DMS 273 (cell line): ENCODE data around the gene SIRPA.

ENCODE experiments used
- DNase-seq: peaks from one replicate; lab custom pipeline; 2025; ENCODE audit not compliant: unreplicated experiment; lab: John Stamatoyannopoulos, UW

The SIRPA gene

DNA sequence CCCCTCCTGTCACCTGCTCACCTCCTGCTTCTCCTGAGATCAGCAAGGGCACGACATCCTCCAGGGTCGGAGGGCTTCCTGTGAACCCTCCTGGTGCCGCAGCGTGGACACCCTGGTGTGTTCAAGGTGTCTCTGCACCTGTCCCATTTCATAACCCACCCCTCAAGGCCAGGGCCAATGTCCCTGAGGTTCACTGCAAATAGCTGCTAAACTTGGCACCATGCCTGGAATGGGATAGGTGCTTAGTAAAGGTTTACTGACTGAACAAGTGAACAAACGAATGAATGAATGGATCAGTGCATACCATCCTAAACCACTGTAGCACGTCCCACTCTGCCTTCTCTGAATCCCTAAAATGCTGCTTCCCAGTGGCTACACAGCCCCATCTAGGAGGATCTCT lies 35.0 kb downstream of the SIRPA start:
- peak; percentile 17 for DNase-seq

DNA sequence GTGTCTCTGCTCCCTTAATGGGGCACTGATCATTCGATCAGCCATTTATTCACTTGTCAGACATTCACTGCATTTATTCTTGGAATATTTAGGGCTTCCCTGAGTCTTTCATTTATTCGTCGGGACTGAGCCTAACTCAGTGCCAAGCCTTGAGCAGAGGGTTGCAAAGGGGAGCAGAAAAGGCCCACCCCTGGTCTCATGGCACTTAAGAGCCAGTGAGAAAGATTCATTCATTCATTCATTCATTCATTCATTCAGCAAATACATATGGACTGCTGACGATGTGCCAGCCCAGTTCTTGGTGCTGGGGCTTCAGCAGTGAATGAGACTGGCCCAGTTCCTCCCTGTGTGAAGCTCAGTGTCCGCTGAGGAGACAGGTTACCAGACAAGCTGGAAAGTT lies 36.6 kb downstream of the SIRPA start:
- DNase-seq, result no peak

DNA sequence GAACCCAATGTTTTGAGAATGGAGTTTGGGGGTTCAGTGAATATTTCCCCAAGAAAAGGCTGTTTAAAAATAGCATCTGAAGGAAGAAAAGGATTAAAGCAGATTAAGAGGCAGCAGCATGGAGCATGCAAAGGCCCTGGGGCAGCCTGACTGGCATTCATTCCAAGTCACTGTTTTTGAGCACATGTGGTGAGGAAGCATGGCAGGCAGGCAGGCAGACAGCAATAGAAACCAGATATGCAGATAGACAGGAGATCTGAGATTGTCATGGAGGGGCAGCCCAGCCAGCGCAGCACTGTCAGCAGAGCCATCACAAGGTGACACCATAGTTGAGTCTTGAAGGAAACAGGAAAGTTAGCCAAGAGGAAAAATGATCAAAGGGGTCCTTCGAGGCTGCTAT lies 37.8 kb downstream of the SIRPA start:
- no peak for DNase-seq

DNA sequence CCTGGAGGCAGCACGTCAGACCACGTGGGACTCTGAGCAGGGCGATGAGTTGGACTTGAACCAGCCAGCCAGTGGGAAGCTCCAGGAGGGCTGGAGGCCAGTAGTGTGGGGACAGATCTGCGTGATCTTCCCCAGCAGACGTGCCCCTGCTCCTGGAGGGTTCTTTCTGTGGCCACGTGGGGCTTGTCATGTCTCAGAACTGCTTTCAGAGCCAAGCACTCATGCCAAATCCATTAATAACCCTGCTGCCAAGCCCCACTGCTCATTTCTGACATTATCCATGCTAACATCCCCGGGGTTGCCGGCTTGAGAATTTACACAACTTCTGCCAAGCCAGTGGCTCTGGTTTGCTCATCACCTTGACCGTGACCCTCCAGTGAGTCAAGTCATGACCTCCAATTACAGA lies 38.3 kb downstream of the SIRPA start:
- DNase-seq, result no peak

DNA sequence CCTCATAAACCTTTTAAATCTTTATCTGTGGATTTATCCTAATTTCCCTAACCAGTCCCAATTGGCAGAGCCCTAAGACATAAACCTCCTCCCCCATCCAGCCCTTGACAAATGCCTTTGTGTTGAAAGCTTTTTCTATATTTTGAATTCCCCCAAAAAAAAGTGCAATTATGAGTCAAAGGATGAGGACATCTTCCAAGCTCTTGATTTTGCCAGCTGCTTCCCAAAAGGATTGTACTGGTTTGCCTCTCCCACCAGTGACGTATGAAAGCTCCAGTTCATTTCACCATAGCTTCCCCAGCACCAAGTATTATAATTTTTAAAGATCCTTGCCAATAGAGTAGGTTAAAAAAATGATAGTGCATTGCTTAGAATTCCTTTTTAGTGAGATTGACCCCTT lies 38.9 kb downstream of the SIRPA start:
- no peak for DNase-seq

DNA sequence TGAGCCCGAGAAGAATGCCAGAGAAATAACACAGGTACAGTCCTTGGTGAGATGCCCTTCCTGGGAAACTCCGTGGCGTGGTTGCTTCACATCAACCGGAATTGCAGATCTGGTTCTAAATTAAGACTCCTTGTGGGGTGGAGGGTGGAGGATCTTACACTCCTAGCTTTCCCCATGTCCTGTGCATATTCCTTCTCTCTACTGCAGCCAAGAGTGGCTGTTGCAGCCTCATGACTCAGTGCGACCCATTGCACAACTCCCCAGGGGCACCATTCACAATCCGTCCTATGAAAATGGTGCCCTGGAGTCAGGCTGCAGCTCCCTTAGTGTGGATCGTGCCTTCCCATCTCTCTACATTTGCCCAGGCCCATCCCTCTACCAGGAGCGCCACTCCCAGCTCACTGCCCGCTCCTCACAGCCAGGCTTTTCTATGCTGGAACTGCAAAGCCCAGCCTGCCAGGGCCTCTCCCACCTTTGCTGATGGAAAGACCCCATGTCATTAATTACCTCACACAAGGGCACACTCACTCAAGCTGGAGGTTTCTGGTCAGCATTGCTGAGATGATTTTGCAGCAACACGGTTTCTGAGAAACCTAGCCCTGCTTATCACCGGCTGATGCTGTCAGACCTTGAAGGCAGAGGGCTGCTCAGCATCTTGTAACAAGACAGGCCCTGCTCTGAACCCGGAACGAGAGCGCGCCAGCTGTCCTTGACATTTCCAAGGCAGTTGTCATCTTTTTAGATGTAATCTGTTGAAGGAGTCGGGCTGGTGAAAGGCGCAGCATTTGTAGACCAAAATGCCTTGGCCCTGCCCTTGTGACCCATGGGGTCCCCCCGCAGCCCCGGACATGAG lies 39.7 kb downstream of the SIRPA start:
- no peak for DNase-seq

DNA sequence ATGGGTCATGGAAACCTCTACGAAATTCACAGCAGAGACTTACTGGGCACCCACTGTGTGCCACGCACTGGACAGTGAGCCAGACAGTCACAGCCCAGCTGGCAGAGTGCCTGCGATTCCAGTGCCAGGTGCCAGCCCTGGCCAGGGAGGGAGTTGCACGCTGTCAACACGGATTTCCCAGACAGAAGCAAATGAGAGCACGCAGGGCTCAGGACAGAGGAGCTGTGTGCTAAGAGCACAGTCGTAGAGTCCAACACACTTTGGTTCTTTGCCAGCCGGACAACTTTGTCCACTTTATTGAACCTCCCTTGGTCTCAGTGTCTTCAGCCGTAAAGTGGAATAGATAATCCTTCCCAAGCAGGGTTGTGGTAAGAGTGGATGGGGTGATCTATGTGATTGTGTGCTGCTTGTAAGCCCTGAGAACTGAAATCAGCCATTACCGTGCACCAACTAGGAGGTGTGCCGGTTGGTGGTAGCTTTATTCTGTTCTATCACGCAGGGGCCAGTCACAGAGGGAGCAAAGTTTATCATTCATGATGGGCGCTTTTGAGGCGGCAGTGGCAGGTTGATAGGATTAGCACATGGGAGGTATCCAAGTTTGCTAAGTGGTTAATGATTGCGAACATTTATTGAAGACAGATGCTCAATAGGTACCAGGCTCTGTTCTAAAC lies 40.6 kb downstream of the SIRPA start:
- DNase-seq, result peak; percentile 12

DNA sequence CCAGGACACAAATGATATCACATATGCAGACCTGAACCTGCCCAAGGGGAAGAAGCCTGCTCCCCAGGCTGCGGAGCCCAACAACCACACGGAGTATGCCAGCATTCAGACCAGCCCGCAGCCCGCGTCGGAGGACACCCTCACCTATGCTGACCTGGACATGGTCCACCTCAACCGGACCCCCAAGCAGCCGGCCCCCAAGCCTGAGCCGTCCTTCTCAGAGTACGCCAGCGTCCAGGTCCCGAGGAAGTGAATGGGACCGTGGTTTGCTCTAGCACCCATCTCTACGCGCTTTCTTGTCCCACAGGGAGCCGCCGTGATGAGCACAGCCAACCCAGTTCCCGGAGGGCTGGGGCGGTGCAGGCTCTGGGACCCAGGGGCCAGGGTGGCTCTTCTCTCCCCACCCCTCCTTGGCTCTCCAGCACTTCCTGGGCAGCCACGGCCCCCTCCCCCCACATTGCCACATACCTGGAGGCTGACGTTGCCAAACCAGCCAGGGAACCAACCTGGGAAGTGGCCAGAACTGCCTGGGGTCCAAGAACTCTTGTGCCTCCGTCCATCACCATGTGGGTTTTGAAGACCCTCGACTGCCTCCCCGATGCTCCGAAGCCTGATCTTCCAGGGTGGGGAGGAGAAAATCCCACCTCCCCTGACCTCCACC lies 42.2 kb downstream of the SIRPA start:
- no peak for DNase-seq

DNA sequence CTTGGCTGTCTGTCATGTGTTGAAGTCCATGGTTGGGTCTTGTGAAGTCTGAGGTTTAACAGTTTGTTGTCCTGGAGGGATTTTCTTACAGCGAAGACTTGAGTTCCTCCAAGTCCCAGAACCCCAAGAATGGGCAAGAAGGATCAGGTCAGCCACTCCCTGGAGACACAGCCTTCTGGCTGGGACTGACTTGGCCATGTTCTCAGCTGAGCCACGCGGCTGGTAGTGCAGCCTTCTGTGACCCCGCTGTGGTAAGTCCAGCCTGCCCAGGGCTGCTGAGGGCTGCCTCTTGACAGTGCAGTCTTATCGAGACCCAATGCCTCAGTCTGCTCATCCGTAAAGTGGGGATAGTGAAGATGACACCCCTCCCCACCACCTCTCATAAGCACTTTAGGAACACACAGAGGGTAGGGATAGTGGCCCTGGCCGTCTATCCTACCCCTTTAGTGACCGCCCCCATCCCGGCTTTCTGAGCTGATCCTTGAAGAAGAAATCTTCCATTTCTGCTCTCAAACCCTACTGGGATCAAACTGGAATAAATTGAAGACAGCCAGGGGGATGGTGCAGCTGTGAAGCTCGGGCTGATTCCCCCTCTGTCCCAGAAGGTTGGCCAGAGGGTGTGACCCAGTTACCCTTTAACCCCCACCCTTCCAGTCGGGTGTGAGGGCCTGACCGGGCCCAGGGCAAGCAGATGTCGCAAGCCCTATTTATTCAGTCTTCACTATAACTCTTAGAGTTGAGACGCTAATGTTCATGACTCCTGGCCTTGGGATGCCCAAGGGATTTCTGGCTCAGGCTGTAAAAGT lies 43.5 kb downstream of the SIRPA start:
- no peak for DNase-seq

DNA sequence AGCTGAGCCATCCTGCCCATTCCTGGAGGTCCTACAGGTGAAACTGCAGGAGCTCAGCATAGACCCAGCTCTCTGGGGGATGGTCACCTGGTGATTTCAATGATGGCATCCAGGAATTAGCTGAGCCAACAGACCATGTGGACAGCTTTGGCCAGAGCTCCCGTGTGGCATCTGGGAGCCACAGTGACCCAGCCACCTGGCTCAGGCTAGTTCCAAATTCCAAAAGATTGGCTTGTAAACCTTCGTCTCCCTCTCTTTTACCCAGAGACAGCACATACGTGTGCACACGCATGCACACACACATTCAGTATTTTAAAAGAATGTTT lies 44.0 kb downstream of the SIRPA start:
- DNase-seq, result no peak

DNA sequence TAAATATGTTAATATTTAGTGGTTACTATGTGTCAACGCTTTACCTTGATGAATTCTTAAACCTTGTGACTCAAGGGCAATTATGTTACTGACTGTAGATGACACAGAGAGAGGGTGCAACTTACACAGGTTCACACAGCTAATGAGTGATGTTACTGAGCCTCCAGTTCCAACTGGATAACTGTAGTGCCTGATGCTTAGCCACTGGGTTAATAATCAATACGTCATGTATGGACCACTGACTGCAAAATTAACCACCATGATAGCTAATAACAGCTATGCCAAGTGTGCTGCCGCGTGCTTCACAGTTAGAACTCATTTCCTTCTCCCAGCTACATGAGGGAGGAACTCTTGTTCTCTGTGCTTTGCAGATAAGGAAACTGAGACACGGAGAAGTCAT lies 45.4 kb downstream of the SIRPA start:
- DNase-seq, result no peak

DNA sequence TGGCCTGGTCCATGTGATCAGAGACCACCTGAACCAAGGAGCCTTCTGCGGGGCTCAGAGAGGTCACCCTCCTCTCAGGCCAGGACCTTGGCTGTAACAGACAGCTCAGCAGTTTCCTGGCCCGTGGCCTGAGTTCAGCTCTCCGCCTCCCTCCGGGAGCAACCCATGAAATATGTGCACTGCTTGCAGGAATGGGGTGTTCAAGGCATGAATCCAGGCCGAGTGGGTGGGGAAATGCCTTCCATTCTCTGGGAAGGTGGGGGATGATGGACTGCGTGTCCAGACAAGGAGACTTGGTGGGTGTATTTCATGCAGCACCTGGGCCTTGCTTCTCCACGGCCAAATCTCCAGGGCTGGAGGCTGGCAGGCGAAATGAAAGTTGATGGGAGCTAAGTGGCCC lies 46.0 kb downstream of the SIRPA start:
- DNase-seq, result no peak

DNA sequence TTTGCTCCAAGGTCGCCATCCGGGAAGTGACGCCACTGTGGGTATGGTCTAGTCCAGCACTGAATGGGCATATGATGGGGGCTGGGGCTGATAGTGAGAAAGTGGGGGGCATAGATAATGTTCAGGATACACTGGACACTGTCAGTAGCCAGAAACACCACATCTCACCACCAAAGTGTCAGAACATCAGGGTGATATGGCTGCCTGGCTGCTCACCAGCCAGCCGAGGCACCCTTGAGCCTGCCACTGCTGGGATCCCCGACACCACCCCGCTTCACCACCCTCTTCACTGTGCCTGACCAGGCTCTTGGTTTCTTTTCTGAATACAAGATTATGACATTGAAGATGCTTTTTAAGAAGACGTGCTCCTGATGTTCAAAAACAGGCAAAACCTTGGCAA lies 46.9 kb downstream of the SIRPA start:
- DNase-seq, result no peak

DNA sequence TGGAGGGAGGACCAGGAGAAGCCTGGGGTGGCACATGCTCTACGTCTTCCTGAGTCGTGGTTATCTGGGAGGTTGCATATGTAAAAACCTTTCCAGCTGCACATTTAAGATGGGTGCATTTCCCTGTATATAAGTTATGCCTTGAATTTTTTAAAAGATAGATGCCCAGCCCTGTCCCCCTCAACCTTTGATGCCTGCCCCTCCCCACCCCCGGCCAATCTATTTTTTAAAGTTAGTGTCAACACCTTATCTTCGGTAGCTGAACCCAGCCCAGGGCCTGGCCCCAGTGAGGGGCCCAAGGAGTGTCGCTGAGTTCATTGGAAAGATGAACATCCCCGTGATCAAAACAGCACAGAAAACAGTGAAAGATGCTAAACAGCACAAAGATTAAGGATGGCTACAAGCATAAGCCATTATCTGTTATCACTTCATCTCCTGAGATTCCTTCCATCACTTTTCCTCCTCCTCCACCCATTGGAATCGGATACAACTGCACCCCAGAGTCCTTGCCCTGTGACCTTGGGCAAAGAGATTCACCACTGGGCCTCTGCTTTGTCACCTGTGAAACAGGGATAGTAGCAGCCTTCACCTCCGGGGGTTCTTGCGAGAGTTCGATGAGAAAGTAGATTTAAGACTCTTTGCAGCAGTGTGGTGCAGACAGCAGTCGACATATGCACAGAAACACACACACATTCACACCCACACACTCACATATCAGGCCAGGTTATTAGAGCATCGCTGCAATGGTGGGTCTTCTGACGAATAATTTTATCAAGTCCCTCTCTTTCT lies 47.5 kb downstream of the SIRPA start:
- DNase-seq, result no peak

DNA sequence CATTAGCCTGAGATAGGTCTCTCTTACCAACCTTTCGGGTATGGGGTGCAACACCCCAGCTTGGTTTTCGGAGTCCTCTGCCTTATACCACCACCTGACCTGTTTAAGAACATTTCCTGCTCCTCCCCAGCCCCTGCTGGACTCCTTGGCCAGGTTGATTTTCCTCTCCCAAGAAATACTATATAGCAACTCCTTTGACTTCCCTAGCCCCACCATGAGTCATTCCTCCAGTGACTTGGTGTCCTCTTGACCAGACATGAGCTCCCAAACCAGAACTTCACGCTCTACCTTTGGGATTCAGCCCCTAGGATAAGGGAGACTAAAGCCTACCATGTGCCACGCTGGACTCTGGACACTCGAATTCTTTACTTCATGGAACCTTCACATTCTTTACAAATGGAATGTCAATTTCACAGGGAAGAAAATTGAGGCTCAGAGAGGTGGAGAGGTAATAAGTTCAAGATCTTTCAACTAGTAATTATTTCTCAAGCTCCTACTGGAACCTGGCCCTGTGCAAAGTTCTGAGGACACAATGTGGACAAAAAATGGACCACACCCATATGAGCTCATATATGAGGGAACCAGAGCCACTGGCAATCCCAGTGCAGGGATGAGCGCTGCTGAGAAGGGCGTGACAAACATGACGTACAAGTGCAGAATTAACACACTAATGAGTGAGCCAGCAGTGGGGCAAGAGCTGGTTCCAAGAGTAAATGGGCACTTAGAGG lies 48.2 kb downstream of the SIRPA start:
- DNase-seq, result no peak

DNA sequence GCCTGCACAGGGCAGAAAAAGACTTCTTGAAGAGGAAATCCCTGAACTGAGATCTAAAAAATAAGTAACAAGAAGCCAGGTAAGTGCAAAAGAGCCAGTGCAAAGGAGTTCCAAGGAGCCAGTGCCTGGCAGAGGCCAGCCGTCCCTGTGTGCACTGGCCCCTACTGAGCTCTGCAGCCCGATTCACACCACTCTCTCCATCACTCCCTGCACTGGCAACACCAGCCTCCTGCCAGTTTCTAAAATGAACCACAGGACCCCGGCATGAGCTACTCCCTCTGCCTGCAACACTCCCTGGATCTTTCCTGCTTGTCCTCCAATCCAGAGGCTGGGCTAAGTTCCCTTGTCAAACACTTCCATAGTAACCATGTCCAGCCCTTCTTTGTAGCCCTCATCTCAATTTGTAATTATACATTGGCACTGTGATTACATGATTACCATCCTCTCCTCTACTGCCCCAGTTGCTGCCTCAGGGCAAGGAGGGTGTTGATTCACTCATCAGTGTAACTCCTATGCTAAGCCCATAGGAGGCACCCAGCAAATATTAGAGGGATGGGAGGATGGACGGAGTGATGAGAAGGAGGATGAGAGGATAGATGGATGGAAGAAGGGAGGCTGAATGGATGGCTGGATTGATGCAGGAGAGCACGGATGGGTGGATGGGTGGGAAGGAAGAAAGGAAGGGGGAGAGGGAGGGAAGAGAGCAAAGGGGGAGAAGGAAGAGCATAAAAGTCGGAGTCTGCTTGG lies 49.3 kb downstream of the SIRPA start:
- no peak for DNase-seq

DNA sequence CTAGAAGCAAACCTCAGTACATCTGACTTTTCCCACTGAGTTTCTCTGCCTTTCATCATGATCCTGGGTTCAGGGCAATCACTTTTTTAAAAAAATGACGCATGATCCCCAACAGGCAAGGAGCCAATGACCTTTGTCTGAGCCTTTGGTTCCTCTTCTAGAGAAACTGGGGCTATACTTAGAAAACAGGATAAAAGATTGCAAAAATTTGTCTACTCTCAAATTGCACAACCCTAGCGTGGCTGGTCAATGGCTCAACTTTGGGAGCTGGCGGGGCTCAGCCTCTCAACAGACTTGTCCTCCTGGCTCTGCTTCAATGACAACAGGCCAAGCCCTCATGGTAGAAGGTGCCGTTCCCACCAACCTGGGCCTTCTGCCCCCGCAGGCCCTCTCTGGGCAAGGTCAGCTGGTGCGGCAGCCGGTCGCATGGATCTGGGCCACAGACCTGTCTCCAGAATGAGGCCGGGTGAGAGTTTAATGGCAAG lies 50.0 kb downstream of the SIRPA start:
- DNase-seq, result no peak

DNA sequence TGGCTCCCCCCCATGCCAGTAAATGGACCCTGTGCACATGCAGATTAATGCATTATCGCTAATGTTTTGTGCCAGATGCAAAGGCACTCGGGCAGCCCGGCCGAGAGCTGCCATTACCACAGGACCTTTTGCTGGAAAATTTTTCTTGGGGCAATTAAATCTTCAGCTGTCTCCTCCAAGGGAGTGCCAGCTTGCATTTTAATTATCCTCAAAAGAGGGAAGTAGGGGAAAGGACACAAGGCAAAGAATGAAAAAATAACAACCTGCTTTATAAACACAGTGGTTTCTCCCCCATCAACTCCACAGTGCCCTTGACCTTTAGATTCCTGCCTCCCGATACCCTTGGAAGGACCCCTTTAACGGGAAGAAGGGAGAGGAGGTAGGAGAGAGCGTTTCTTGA lies 50.5 kb downstream of the SIRPA start:
- peak; percentile 16 for DNase-seq

DNA sequence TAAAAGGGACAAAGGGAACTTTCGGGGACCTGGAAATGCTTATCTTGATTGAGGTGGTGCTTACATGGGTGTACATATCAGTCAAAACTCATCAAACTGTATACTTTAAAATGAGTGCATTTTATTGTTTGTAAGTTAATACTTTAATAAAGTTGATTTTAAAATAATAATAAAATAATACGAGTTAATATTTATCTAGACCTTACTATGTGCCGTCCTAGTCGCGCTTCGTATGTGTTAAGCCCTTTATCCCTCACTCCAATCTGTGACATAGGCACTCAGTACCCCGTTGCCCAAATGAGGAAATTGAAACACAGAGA lies 51.2 kb downstream of the SIRPA start:
- no peak for DNase-seq
